SK-N-SH (cell line): ENCODE results near the gene PCCB. TPM values are rescaled to one million over a fixed set of nuclear protein-coding genes. Genes with fewer than 3 reads are reported as not detected.

ENCODE experiments used
- CTCF ChIA-PET: fragments of 300-600, 350-600 bp; formaldehyde crosslinking; extraction: SDS; loops from one replicate; lab custom pipeline; 2021; lab: Yijun Ruan, JAX
- POLR2A ChIA-PET: fragments of 350-600 bp; sonication (Branson Sonifier 250); formaldehyde crosslinking; extraction: SDS; loops from one replicate; lab custom pipeline; 2020; ENCODE audit warnings: antibody characterized with exemption, inconsistent platforms; lab: Yijun Ruan, JAX
- DNase-seq: peaks from one replicate; pipeline ENCODE4 v3.0.0; 2012
- H2AFZ ChIP-seq: fragments of 200-600 bp; sonication (generic); 2 replicates; pipeline ENCODE4 v1.8.1; 2016; ENCODE audit warnings: antibody characterized with exemption, mild to moderate bottlenecking, low read depth
- H3F3A ChIP-seq: fragments of 200-600 bp; sonication (generic); replicated peaks from 2 replicates; pipeline ENCODE3; 2016; ENCODE audit warnings: antibody characterized with exemption, mild to moderate bottlenecking; ENCODE audit not compliant: insufficient read depth
- H3K27ac ChIP-seq, 2 experiments: fragments of 200-500 bp in 1 of 2; fragments of 200-600 bp in 1 of 2; sonication (Bioruptor generic) in 1 of 2; sonication (generic), shearing (Covaris generic) in 1 of 2; 2 replicates each; pipeline versions ENCODE4 v1.5.1 to v1.6.1; 2014 to 2016; ENCODE audit warnings: low read depth in 2 of 2, inconsistent platforms in 1 of 2, low read length in 1 of 2, mild to moderate bottlenecking in 1 of 2, mixed read lengths in 1 of 2
- H3K27me3 ChIP-seq: fragments of 200-600 bp; sonication (generic), shearing (Covaris generic); 2 replicates; pipeline ENCODE4 v1.6.1; 2016; ENCODE audit warnings: mixed run types; ENCODE audit not compliant: insufficient read depth
- H3K36me3 ChIP-seq, 2 experiments: fragments of 200-500 bp in 1 of 2; fragments of 200-600 bp in 1 of 2; sonication (Bioruptor generic) in 1 of 2; sonication (generic) in 1 of 2; replicated peaks in 1 of 2; 2 replicates each; pipeline versions ENCODE3 to v1.5.1; 2014 to 2016; ENCODE audit warnings: low read length in 1 of 2, mild to moderate bottlenecking in 1 of 2; ENCODE audit not compliant: insufficient read depth in 2 of 2, control insufficient read depth in 1 of 2
- H3K4me1 ChIP-seq, 2 experiments: fragments of 200-500 bp in 1 of 2; fragments of 200-600 bp in 1 of 2; sonication (Bioruptor generic) in 1 of 2; sonication (generic), shearing (Covaris generic) in 1 of 2; 2 replicates each; pipeline versions ENCODE4 v1.5.1 to v1.6.1; 2014 to 2016; ENCODE audit warnings: low read depth in 1 of 2, low read length in 1 of 2, mixed run types in 1 of 2; ENCODE audit not compliant: insufficient read depth in 2 of 2, control insufficient read depth in 1 of 2
- H3K4me2 ChIP-seq: fragments of 200-600 bp; sonication (generic), shearing (Covaris generic); 2 replicates; pipeline ENCODE4 v1.6.1; 2017; ENCODE audit warnings: mixed run types
- H3K4me3 ChIP-seq, 2 experiments: fragments of 200-500 bp in 1 of 2; fragments of 200-600 bp in 1 of 2; sonication (Bioruptor generic) in 1 of 2; sonication (generic), shearing (Covaris generic) in 1 of 2; 2 replicates each; pipeline versions ENCODE4 v1.5.1 to v1.8.1; 2014 to 2016; ENCODE audit warnings: low read depth in 2 of 2, inconsistent platforms in 1 of 2, low read length in 1 of 2, mild to moderate bottlenecking in 1 of 2, mixed read lengths in 1 of 2, moderate library complexity in 1 of 2
- H3K79me2 ChIP-seq: fragments of 200-600 bp; sonication (generic); 2 replicates; pipeline ENCODE4 v1.8.1; 2017; ENCODE audit warnings: mild to moderate bottlenecking; ENCODE audit not compliant: insufficient read depth
- H3K9ac ChIP-seq: fragments of 200-600 bp; sonication (generic); 2 replicates; pipeline ENCODE4 v1.6.1; 2017; ENCODE audit warnings: mixed run types
- H3K9me2 ChIP-seq: fragments of 200-600 bp; sonication (generic); 2 replicates; pipeline ENCODE4 v1.6.1; 2017; ENCODE audit warnings: mixed run types
- H3K9me3 ChIP-seq: fragments of 200-600 bp; sonication (generic); 2 replicates; pipeline ENCODE4 v1.6.1; 2017; ENCODE audit warnings: mixed run types, mild to moderate bottlenecking, moderate library complexity
- H4K20me1 ChIP-seq: fragments of 200-600 bp; sonication (generic); 2 replicates; pipeline ENCODE4 v1.6.1; 2017; ENCODE audit warnings: mild to moderate bottlenecking, mixed run types; ENCODE audit not compliant: insufficient read depth
- CHD2 ChIP-seq: fragments of 150-350 bp; IDR thresholded peaks from 2 replicates; pipeline ENCODE4 v1.6.1; 2018; ENCODE audit warnings: low read length; ENCODE audit not compliant: partially characterized antibody
- ELF1 ChIP-seq: IDR thresholded peaks from 2 replicates; pipeline ENCODE4 v1.4.0; 2012
- EZH2phosphoT487 ChIP-seq: fragments of 200-600 bp; sonication (generic); IDR thresholded peaks from 2 replicates; pipeline ENCODE4 v1.6.1; 2017; ENCODE audit warnings: low read depth, mixed run types, mild to moderate bottlenecking, antibody characterized with exemption, moderate library complexity, borderline replicate concordance
- FOSL2 ChIP-seq: IDR thresholded peaks from 2 replicates; pipeline ENCODE4 v1.4.0; 2012; ENCODE audit warnings: low read depth, mild to moderate bottlenecking, moderate library complexity, borderline replicate concordance
- FOXM1 ChIP-seq: IDR thresholded peaks from 2 replicates; pipeline ENCODE4 v1.4.0; 2012; ENCODE audit warnings: low read depth, mild to moderate bottlenecking
- GABPA ChIP-seq: IDR thresholded peaks from 2 replicates; pipeline ENCODE4 v1.4.0; 2012; ENCODE audit warnings: low read depth, mild to moderate bottlenecking
- JUND ChIP-seq: IDR thresholded peaks from 2 replicates; pipeline ENCODE4 v1.4.0; 2012
- MAX ChIP-seq: IDR thresholded peaks from 2 replicates; pipeline ENCODE4 v1.4.0; 2012; ENCODE audit warnings: low read depth
- NRF1 ChIP-seq: IDR thresholded peaks from 2 replicates; pipeline ENCODE4 v1.6.1; 2012; ENCODE audit warnings: low read depth, mild to moderate bottlenecking, low read length
- POLR2AphosphoS5 ChIP-seq: IDR thresholded peaks from 2 replicates; pipeline ENCODE4 v1.6.1; 2012; ENCODE audit warnings: low read depth, low read length
- RCOR1 ChIP-seq: fragments of 150-350 bp; IDR thresholded peaks from 2 replicates; pipeline ENCODE4 v1.6.1; 2017; ENCODE audit warnings: antibody characterized with exemption, low read length
- TAF1 ChIP-seq: IDR thresholded peaks from 2 replicates; pipeline ENCODE4 v1.6.1; 2012; ENCODE audit warnings: low read depth, mild to moderate bottlenecking, low read length, moderate library complexity, borderline replicate concordance
- TCF12 ChIP-seq: IDR thresholded peaks from 2 replicates; pipeline ENCODE4 v1.4.0; 2012
- WGBS: methylation state at CpG from one replicate; pipeline ENCODE4 v1.1.6; 2017; ENCODE audit warnings: low lambda C conversion rate; 5-methylcytosine and 5-hydroxymethylcytosine counted together
- polyA plus RNA-seq, 3 experiments: library from polyadenylated mRNA; depleted of rRNA; stranded (reverse); fragments of >200 nt; gene quantifications; 2 replicates each; pipeline ENCODE4 v1.2.3, GENCODE V29; 2012
- TF ChIP-seq, protein P1 (sequence below): IDR thresholded peaks from 2 replicates; pipeline ENCODE4; 2012

PCCB gene
- polyA plus RNA-seq, 1 of the 3 experiments (the other 2 are of a cell fraction): 67.5 TPM

- no peaks in the 10 kb centered on the region for H3K9me2 ChIP-seq
- H3K79me2 ChIP-seq: no peaks in the 10 kb centered on the region
- 75% methylated on average over 2 of the region's 2 CpGs for WGBS
- no peaks in the 10 kb centered on the region for H3K9me3 ChIP-seq
- peak overlapping the region; percentile 67 for H3K4me2 ChIP-seq
- DNase-seq: no peak
- POLR2A ChIA-PET: no interaction called here
- peak overlapping the region; percentile 54 to 98; a peak in 3 of 4 replicates for H3K27ac ChIP-seq
- peaks cover 12 to 35% of the 10 kb centered on the region in 2 experiments for H3K36me3 ChIP-seq
- CTCF ChIA-PET: interaction anchor here (1.2 to 2.0 kb wide), 2 partner anchors 10 to 402 kb away, joined by 4 to 8 read pairs; partner anchors contain the start of gene STAG1
- peak overlapping the region; percentile 63; the same call in 1 of the 2 replicates for H3K9ac ChIP-seq
- no peak overlapping the region for H2AFZ ChIP-seq
- H3K4me1 ChIP-seq: peaks cover 0 to 8% of the 10 kb centered on the region in 2 experiments; a peak in 3 of 4 replicates
- H3F3A ChIP-seq: peaks cover 11% of the 10 kb centered on the region
- no peaks in the 10 kb centered on the region for H3K27me3 ChIP-seq
- H3K4me3 ChIP-seq: peak overlapping the region in 1 of 2 experiments; percentile 31; a peak in 1 of 4 replicates
- TF ChIP-seq MAX (no peak), GABPA (no peak), TAF1 (no peak), TCF12 (peak; percentile 51), CHD2 (no peak)
- TF ChIP-seq, protein P1, sequence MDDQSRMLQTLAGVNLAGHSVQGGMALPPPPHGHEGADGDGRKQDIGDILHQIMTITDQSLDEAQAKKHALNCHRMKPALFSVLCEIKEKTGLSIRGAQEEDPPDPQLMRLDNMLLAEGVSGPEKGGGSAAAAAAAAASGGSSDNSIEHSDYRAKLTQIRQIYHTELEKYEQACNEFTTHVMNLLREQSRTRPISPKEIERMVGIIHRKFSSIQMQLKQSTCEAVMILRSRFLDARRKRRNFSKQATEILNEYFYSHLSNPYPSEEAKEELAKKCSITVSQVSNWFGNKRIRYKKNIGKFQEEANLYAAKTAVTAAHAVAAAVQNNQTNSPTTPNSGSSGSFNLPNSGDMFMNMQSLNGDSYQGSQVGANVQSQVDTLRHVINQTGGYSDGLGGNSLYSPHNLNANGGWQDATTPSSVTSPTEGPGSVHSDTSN: peak; percentile 70
- H4K20me1 ChIP-seq: no peaks in the 10 kb centered on the region
These were observed 100.4 kb downstream of the PCCB start for GRCh38 chr3:136350557-136350956.

GRCh38 chr3:136351351-136351750 is 101.2 kb downstream of the PCCB start:
- Histone ChIP-seq H3K27me3 (no peaks in the 10 kb centered on the region), H3K4me3 (no peak overlapping the region), H3K4me2 (no peak overlapping the region), H3F3A (peaks cover 11% of the 10 kb centered on the region), H3K27ac (peak overlapping the region; percentile 54 to 98; a peak in 3 of 4 replicates), H3K4me1 (peaks cover 0 to 8% of the 10 kb centered on the region in 2 experiments; a peak in 3 of 4 replicates), H3K9ac (no peak overlapping the region), H3K36me3 (peaks cover 13 to 36% of the 10 kb centered on the region in 2 experiments), H3K9me3 (no peaks in the 10 kb centered on the region), H3K9me2 (no peaks in the 10 kb centered on the region), H4K20me1 (no peaks in the 10 kb centered on the region), H2AFZ (no peak overlapping the region), H3K79me2 (no peaks in the 10 kb centered on the region)
- POLR2A ChIA-PET: interaction anchor here (0.6 to 1.2 kb wide), 2 partner anchors 12 to 100 kb away, joined by 3 read pairs; no protein-coding TSS in a partner anchor
- CTCF ChIA-PET: interaction anchor here (0.7 to 2.1 kb wide), 7 partner anchors 9 to 401 kb away, joined by 3 to 9 read pairs (median 6); partner anchors contain the start of gene STAG1
- DNase-seq: no peak
- 67% methylated on average over 1 of the region's 1 CpG for WGBS
- TF ChIP-seq RCOR1 (no peak), EZH2phosphoT487 (no peak), NRF1 (no peak), ELF1 (no peak), POLR2AphosphoS5 (no peak), TCF12 (no peak), JUND (no peak), FOSL2 (no peak), FOXM1 (no peak), MAX (no peak)
